ENCODE results near the gene EFHD2. TPM values are rescaled to one million over a fixed set of nuclear protein-coding genes. Genes with fewer than 3 reads are reported as not detected.
"Not testable (repeated sequence)": the region's sequence is repeated elsewhere in the genome, so short reads cannot be mapped to it uniquely, and the experiment has no call there.

The EFHD2 gene
- total RNA-seq, 4 donors from 2014 or later, result 47.5 to 79.5 (median 61.0) TPM

- Histone ChIP-seq H3K36me3 (peaks cover 0 to 23% (median 6%) of the 10 kb centered on the region in 3 donors), H3K4me1 (peaks cover 0 to 6% (median 0%) of the 10 kb centered on the region in 3 donors), H3K27ac (no peak overlapping the region), H3K4me3 (no peak overlapping the region), H3K9me3 (no peaks in the 10 kb centered on the region), H3K27me3 (no peaks in the 10 kb centered on the region)
- intact Hi-C loops (cut with DNase I), result no loop called here
- DNase-seq, result no peak
- TF ChIP-seq CTCF (IDR thresholded peaks at IDR 0.05) (no peak), POLR2A (IDR thresholded peaks at IDR 0.05) (no peak)
- 85 to 90% methylated on average over 3 to 9 of the region's 9 CpGs for WGBS, 2 donors
Measured at GRCh38 chr1:15433471-15433870, 23.8 kb downstream of the EFHD2 start.

- DNase-seq; intact Hi-C loops (cut with DNase I); H3K4me3 ChIP-seq; H3K27me3 ChIP-seq; H3K27ac ChIP-seq; H3K9me3 ChIP-seq; H3K4me1 ChIP-seq: not testable (repeated sequence)
- H3K36me3 ChIP-seq, result peaks cover 0 to 10% (median 0%) of the 10 kb centered on the region in 3 donors
- 48 to 75% methylated on average over 2 to 8 of the region's 8 CpGs for WGBS, 2 donors
Measured at GRCh38 chr1:15434739-15435138, 25.1 kb downstream of the EFHD2 start.

DNA sequence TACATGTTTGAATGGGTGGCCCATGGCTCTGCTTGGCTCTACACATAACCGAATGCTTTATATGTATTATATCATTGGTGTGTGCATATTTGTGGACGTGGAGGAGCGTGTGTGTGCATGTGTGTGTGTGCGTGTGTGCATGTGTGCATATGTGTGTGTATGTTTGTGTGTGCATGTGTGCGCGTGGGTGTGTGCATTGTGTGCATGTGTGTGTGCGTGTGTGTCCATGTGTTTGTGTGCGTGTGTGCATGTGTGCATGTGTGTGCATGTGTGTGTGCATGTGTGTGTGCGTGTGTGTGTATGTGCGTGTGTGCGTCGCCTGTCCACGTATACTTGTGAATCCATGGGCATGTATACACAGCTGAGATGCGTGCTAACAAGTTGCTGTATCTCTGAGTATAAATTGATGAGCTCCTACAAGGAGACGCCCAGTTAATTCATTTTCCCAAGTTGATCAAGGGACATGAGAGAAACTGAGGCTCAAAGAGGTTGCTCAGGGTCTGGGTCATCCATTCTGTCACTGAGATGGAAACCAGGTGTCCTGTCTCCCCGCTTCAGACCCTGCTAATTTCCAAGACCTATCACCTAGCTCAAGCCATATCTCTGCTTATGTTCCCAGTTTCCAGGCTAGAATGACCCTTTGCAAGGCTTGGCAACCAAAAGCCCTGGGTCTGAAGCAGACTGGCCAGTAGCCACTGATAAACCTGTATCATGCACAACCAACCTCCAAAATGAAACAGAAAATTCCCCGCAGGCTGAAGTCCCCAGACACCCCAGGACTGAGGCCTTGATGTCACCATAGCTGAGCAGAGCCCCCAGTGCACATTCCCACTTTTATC is 25.8 kb downstream of the EFHD2 start:
- H3K9me3 ChIP-seq, result no peaks in the 10 kb centered on the region
- WGBS, 2 donors, result 85 to 90% methylated on average over 16 to 17 of the region's 17 CpGs
- DNase-seq, result no peak
- H3K36me3 ChIP-seq, result peaks cover 0 to 6% (median 0%) of the 10 kb centered on the region in 3 donors
- intact Hi-C loops (cut with DNase I), result no loop called here
- no peak for TF ChIP-seq CTCF (IDR thresholded peaks at IDR 0.05)
- no peak for TF ChIP-seq POLR2A (IDR thresholded peaks at IDR 0.05)
- H3K4me3 ChIP-seq, result no peak overlapping the region
- no peaks in the 10 kb centered on the region for H3K27me3 ChIP-seq
- no peak overlapping the region for H3K27ac ChIP-seq
- H3K4me1 ChIP-seq, result peaks cover 0 to 6% (median 0%) of the 10 kb centered on the region in 3 donors

- Histone ChIP-seq H3K27me3 (no peaks in the 10 kb centered on the region), H3K4me3 (no peak overlapping the region), H3K27ac (no peak overlapping the region), H3K36me3 (no peaks in the 10 kb centered on the region), H3K9me3 (no peaks in the 10 kb centered on the region), H3K4me1 (peaks cover 0 to 6% (median 0%) of the 10 kb centered on the region in 3 donors)
- 74 to 82% methylated on average over 6 of the region's 6 CpGs for WGBS, 2 donors
- no peak for TF ChIP-seq CTCF (IDR thresholded peaks at IDR 0.05)
- no peak for TF ChIP-seq POLR2A (IDR thresholded peaks at IDR 0.05)
- intact Hi-C loops (cut with DNase I), result no loop called here
- DNase-seq, result no peak
Measured at GRCh38 chr1:15436881-15437442, 27.3 kb downstream of the EFHD2 start.

DNA sequence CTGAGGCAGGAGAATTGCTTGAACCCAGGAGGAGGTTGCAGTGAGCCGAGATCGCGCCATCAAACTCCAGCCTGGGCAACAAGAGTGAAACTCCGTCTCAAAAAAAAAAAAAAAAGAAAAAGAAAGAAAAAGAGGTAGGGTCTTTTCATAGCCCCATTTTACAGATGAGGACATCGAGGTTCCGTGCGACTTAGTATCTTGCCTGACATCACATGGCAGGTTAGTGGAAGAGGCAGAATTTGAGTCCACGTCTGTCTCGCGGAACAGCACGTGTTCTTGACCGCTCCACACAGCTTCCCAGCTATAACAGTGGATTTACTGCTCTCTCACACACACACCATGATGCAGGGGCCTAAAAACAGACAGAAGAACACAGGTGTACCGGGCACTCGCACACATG is 29.6 kb downstream of the EFHD2 start:
- no peaks in the 10 kb centered on the region for H3K9me3 ChIP-seq
- no peak overlapping the region for H3K27ac ChIP-seq
- WGBS, 2 donors, result 95 to 97% methylated on average over 13 to 14 of the region's 14 CpGs
- no peak overlapping the region for H3K4me3 ChIP-seq
- no peaks in the 10 kb centered on the region for H3K4me1 ChIP-seq
- no peaks in the 10 kb centered on the region for H3K36me3 ChIP-seq
- intact Hi-C loops (cut with DNase I), result no loop called here
- no peak for TF ChIP-seq CTCF (IDR thresholded peaks at IDR 0.05)
- no peak for TF ChIP-seq POLR2A (IDR thresholded peaks at IDR 0.05)
- no peak for DNase-seq
- H3K27me3 ChIP-seq, result no peaks in the 10 kb centered on the region
